Fibroblast of mammary gland (primary cell): Measurements from ENCODE around the gene ASH1L.
"Not testable (repeated sequence)": the region's sequence is repeated elsewhere in the genome, so short reads cannot be mapped to it uniquely, and the experiment has no call there.

Source experiments
- DNase-seq: peaks from one replicate; pipeline ENCODE4 v3.0.0-alpha.2; 2010; ENCODE audit warnings: low read depth
- H3K4me3 ChIP-seq: 2 replicates; pipeline ENCODE4 v1.5.1; 2011; ENCODE audit warnings: low read depth, mild to moderate bottlenecking, low read length, moderate library complexity; ENCODE audit not compliant: control insufficient read depth
- TF ChIP-seq, protein P1 (sequence below): conservative IDR thresholded peaks from 2 replicates; pipeline ENCODE4 v1.5.1; 2011; ENCODE audit warnings: low read depth, low read length, inconsistent platforms; ENCODE audit not compliant: control insufficient read depth, insufficient read depth

The ASH1L gene

DNA sequence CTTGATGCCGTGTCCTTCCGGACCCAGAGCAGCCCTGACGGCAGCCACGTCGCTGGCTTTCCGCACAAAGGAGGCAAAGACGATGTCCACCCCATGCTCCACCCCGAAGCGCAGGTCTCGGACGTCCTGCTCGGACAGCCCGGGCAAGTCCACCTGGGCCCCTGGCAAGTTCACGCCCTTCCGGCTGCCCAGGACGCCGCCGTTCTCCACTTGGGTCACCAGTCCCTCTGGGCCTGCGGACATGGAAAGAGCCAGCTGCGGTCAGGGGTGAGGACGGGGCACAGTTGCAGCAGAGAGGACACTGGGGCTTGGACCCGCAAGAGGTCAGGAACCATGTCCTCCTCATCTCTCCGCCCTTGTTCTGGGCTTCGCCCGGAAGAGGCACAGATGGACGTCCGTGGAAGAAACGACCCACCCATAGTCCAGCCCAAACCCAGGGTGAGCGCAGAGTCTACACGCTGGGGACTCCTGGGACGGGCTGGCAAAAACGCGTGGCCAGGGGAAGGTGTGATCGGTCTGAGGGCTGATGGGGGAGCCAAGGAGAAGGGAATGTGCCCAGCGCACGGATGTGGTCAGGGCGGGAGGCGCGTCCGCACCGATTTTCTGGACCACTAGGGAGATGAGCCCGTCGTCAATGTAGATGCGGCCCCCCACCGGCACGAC, 268.0 kb downstream of the ASH1L start:
- no peak overlapping the region for H3K4me3 ChIP-seq
- DNase-seq, result no peak
- TF ChIP-seq, protein P1, sequence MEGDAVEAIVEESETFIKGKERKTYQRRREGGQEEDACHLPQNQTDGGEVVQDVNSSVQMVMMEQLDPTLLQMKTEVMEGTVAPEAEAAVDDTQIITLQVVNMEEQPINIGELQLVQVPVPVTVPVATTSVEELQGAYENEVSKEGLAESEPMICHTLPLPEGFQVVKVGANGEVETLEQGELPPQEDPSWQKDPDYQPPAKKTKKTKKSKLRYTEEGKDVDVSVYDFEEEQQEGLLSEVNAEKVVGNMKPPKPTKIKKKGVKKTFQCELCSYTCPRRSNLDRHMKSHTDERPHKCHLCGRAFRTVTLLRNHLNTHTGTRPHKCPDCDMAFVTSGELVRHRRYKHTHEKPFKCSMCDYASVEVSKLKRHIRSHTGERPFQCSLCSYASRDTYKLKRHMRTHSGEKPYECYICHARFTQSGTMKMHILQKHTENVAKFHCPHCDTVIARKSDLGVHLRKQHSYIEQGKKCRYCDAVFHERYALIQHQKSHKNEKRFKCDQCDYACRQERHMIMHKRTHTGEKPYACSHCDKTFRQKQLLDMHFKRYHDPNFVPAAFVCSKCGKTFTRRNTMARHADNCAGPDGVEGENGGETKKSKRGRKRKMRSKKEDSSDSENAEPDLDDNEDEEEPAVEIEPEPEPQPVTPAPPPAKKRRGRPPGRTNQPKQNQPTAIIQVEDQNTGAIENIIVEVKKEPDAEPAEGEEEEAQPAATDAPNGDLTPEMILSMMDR, result no peak

DNA sequence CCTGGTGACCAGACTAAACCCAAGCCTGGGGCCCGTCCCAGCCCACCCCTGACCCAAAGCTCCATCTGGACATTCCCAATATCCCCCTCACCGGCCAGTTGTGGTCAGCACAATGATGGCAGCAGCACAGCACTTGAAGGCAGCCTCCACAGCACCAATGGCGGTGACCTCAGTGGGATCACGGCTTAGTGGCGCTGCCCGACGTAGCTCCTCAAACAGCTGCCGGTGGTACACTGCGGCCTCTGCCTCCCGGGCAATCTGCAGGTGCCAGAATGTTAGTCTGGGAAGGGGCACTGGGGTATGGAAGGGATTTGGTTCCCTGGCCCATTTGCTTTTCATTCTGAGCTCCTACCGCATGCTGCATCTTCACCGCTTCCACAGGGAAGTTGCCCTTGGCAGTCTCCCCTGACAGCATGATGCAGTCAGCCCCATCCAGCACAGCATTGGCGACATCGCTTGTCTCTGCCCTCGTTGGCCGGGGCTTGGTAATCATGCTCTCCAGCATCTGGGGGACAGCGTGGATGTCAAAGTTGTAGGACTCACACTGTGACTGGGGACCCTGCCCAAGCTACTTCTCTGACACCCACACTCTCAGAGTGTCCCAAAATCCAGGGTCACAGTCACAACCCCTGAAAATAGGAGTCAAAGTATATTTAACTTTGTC, 269.4 kb downstream of the ASH1L start:
- no peak for DNase-seq
- no peak overlapping the region for H3K4me3 ChIP-seq

DNA sequence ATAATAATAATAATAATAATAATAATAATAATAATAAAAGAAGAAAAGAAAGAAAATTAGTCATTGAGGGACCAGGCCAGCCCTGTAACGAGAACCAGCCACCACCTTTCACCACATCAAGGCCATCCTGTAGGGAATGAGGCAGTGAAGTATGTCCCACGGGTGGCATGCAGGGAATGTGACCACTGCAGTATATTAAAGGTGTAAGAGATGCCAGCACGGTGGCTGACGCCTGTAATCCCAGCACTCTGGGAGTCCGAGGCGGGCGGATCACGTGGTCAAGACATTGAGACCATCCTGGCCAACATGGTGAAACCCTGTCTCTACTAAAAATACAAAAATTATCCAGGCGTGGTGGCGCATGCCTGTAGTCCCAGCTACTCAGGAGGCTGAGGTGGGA, 271.6 kb downstream of the ASH1L start:
- not testable (repeated sequence) for DNase-seq

More for the DNA sequence above, 269.4 kb downstream of the ASH1L start:
- TF ChIP-seq, protein P1, result no peak

DNA sequence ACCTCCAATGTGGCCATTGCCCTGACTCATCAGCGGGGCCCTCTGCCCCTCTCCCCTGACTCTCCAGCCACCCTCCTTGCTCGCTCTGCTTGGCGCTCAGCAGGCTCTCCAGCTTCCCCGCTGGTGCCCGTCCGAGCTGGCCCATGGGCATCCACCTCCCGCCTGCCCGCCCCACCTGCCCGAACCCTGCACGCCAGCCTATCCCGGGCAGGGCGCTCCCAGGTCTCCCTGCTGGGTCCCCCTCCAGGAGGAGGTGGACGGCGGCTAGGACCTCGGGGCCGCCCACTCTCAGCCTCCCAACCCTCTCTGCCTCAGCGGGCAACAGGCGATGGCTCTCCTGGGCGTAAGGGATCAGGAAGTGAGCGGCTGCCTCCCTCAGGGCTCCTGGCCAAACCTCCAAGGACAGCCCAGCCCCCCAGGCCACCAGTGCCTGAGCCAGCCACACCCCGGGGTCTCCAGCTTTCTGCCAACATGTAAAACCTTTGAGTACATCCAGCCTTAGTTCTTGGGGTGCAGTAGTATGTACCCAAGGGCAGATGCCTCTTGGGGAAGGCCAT, 274.5 kb downstream of the ASH1L start:
- no peak for DNase-seq

More for the DNA sequence above, 271.6 kb downstream of the ASH1L start:
- H3K4me3 ChIP-seq, result not testable (repeated sequence)

DNA sequence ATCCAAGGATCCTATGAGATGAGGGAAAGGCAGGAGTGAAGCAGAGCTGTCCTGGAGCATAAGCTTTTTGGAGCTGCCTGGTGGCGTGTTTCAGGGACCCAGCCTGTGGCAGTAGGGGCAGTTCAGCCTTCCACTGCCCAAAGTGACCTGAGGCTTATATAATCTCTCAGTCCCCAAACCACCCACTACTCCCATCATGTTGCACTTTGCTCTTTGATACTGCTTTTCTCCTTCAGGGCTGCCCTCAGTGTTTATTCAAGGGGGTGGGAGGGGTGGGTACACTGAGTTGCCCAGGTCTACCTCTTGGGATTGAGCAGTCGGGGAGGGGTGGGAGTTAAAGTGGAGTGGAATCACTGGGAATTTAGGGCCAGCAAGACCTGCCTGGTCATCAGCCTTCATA, 276.1 kb downstream of the ASH1L start:
- no peak for DNase-seq
- no peak overlapping the region for H3K4me3 ChIP-seq
- TF ChIP-seq, protein P1, result no peak

More for the DNA sequence above, 274.5 kb downstream of the ASH1L start:
- TF ChIP-seq, protein P1, result no peak
- no peak overlapping the region for H3K4me3 ChIP-seq

DNA sequence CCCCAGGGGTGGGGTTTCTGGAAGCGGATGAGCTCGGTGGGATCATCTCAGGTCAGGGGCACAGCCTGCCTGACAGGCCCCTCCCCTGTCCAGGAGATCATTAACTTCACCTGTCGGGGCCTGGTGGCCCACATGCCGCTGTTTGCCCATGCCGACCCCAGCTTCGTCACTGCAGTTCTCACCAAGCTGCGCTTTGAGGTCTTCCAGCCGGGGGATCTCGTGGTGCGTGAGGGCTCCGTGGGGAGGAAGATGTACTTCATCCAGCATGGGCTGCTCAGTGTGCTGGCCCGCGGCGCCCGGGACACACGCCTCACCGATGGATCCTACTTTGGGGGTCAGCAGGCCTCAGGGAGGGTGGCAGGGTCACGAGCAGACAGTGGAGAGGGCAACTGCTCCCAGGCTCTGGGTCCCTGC, 277.0 kb downstream of the ASH1L start:
- no peak for DNase-seq
- TF ChIP-seq, protein P1, result no peak
- no peak overlapping the region for H3K4me3 ChIP-seq
